Small intestine (tissue), 7 donors: ENCODE data around the gene ZDHHC18. TPM values are rescaled to one million over a fixed set of nuclear protein-coding genes. Genes with fewer than 3 reads are reported as not detected.
"Not testable (repeated sequence)": the region's sequence is repeated elsewhere in the genome, so short reads cannot be mapped to it uniquely, and the experiment has no call there.

Source experiments
- DNase-seq, 2 donors: peaks; one replicate each; pipeline versions ENCODE4 v3.0.0 to v3.0.0-alpha.2; 2013
- FAIRE-seq: peaks from 2 replicates; lab custom pipeline; 2012; peaks lifted over from hg19 to GRCh38; lab: Jason Lieb, UNC
- H3K27ac ChIP-seq, 3 donors: one replicate each; pipeline ENCODE4 v1.5.1; 2013; ENCODE audit warnings: low read length in 2 of 3, mild to moderate bottlenecking in 2 of 3, control low read depth in 1 of 3, inconsistent platforms in 1 of 3, low read depth in 1 of 3, moderate library complexity in 1 of 3
- H3K27me3 ChIP-seq, 3 donors: one replicate each; pipeline ENCODE4 v1.6.1; 2013; ENCODE audit warnings: low read length in 3 of 3, inconsistent platforms in 1 of 3; ENCODE audit not compliant: control insufficient read depth in 3 of 3, insufficient read depth in 3 of 3
- H3K36me3 ChIP-seq, 3 donors: one replicate each; pipeline ENCODE4 v1.6.1; 2013; ENCODE audit warnings: low read length in 3 of 3, inconsistent platforms in 1 of 3, low read depth in 1 of 3, mild to moderate bottlenecking in 1 of 3, moderate library complexity in 1 of 3; ENCODE audit not compliant: control insufficient read depth in 3 of 3, insufficient read depth in 2 of 3
- H3K4me1 ChIP-seq, 3 donors: one replicate each; pipeline ENCODE4 v1.6.1; 2013; ENCODE audit warnings: low read length in 2 of 3, inconsistent platforms in 1 of 3, low read depth in 1 of 3, mild to moderate bottlenecking in 1 of 3, moderate library complexity in 1 of 3; ENCODE audit not compliant: control insufficient read depth in 3 of 3, insufficient read depth in 2 of 3
- H3K4me3 ChIP-seq, 3 donors: one replicate each; pipeline ENCODE4 v1.5.1; 2013; ENCODE audit warnings: low read length in 3 of 3, control low read depth in 1 of 3, inconsistent platforms in 1 of 3, low read depth in 1 of 3, mild to moderate bottlenecking in 1 of 3, moderate library complexity in 1 of 3
- H3K9me3 ChIP-seq, 2 donors: one replicate each; pipeline ENCODE4 v1.6.1; 2013; ENCODE audit warnings: low read depth in 1 of 2, low read length in 1 of 2; ENCODE audit not compliant: control insufficient read depth in 2 of 2, insufficient read depth in 1 of 2
- WGBS, 3 donors: extraction: QIAGEN DNeasy Blood & Tissue Kit; methylation state at CpG; one replicate each; pipeline ENCODE4 v1.1.7; 2013; 5-methylcytosine and 5-hydroxymethylcytosine counted together
- polyA plus RNA-seq, 4 donors: library from polyadenylated mRNA; stranded (reverse) in 3 of 4; unstranded in 1 of 4; fragments of 200-250 nt in 3 of 4; fragments of 120-200 nt in 1 of 4; gene quantifications; one replicate each; pipeline versions ENCODE4 v1.2.1 to v1.2.3, GENCODE V29; 2013
- donor health status: healthy with polysubstance abuse.
- donor health status: control.
- donor health status: control.
- donor health status: Bipolar disorder and iron deficiency.
- donor health status: healthy.

ZDHHC18 gene
- polyA plus RNA-seq, 4 donors, result 7.2 to 15.7 (median 9.2) TPM

GRCh38 chr1:26831546-26832248 lies 5.2 kb downstream of the ZDHHC18 start:
- WGBS, 3 donors, result 51 to 69% (median 54%) methylated on average over 3 of the region's 3 CpGs
- no peaks in the 10 kb centered on the region for H3K9me3 ChIP-seq
- peaks cover 3 to 11% (median 9%) of the 10 kb centered on the region in 3 donors for H3K4me1 ChIP-seq
- peaks cover 8 to 63% (median 12%) of the 10 kb centered on the region in 3 donors for H3K36me3 ChIP-seq
- H3K4me3 ChIP-seq, result no peak overlapping the region
- FAIRE-seq (no peak), DNase-seq (no peak)
- H3K27ac ChIP-seq, result peak overlapping the region in 1 of 3 donors; percentile 12
- no peaks in the 10 kb centered on the region for H3K27me3 ChIP-seq

- FAIRE-seq (no peak), DNase-seq (no peak)
- H3K36me3 ChIP-seq, result peaks cover 8 to 63% (median 12%) of the 10 kb centered on the region in 3 donors
- peaks cover 3 to 9% (median 9%) of the 10 kb centered on the region in 3 donors for H3K4me1 ChIP-seq
- peak overlapping the region in 2 of 3 donors; percentile 12 to 94 for H3K27ac ChIP-seq
- WGBS, 3 donors, result 87 to 91% (median 91%) methylated on average over 16 of the region's 16 CpGs
- H3K9me3 ChIP-seq, result no peaks in the 10 kb centered on the region
- no peaks in the 10 kb centered on the region for H3K27me3 ChIP-seq
- H3K4me3 ChIP-seq, result no peak overlapping the region
Measured at GRCh38 chr1:26832249-26832960, 5.9 kb downstream of the ZDHHC18 start.

GRCh38 chr1:26833432-26834405 lies 7.2 kb downstream of the ZDHHC18 start:
- FAIRE-seq, result no peak
- WGBS, 3 donors, result 71 to 88% (median 71%) methylated on average over 22 to 23 of the region's 23 CpGs
- peak in 1 of 2 donors; percentile 69 for DNase-seq
- Histone ChIP-seq H3K27me3 (no peaks in the 10 kb centered on the region), H3K36me3 (peaks cover 8 to 70% (median 12%) of the 10 kb centered on the region in 3 donors), H3K9me3 (no peaks in the 10 kb centered on the region), H3K4me1 (no peaks in the 10 kb centered on the region), H3K4me3 (no peak overlapping the region), H3K27ac (peak overlapping the region in 2 of 3 donors; percentile 68 to 94)

GRCh38 chr1:26837665-26838064 lies 11.2 kb downstream of the ZDHHC18 start:
- peak overlapping the region in 1 of 3 donors; percentile 32 for H3K27ac ChIP-seq
- not testable (repeated sequence) for H3K9me3 ChIP-seq, DNase-seq, H3K4me1 ChIP-seq, H3K4me3 ChIP-seq, FAIRE-seq, H3K27me3 ChIP-seq
- WGBS, 3 donors, result 92 to 97% (median 96%) methylated on average over 5 of the region's 5 CpGs
- peaks cover 10 to 72% (median 12%) of the 10 kb centered on the region in 3 donors for H3K36me3 ChIP-seq

- H3K4me1 ChIP-seq, result no peaks in the 10 kb centered on the region
- no peaks in the 10 kb centered on the region for H3K27me3 ChIP-seq
- DNase-seq, result no peak
- H3K27ac ChIP-seq, result peak overlapping the region in 1 of 3 donors; percentile 70
- WGBS, 3 donors, result 59 to 82% (median 73%) methylated on average over 8 of the region's 8 CpGs
- no peak overlapping the region for H3K4me3 ChIP-seq
- FAIRE-seq, result no peak
- peaks cover 9 to 73% (median 11%) of the 10 kb centered on the region in 3 donors for H3K36me3 ChIP-seq
- H3K9me3 ChIP-seq, result no peaks in the 10 kb centered on the region
Measured at GRCh38 chr1:26838474-26839338, 12.2 kb downstream of the ZDHHC18 start.

- DNase-seq (no peak), FAIRE-seq (no peak)
- Histone ChIP-seq H3K4me3 (no peak overlapping the region), H3K27ac (peak overlapping the region in 1 of 3 donors; percentile 70), H3K4me1 (no peaks in the 10 kb centered on the region), H3K27me3 (no peaks in the 10 kb centered on the region), H3K36me3 (peaks cover 7 to 69% (median 9%) of the 10 kb centered on the region in 3 donors), H3K9me3 (no peaks in the 10 kb centered on the region)
- WGBS, 3 donors, result 62 to 92% (median 91%) methylated on average over 1 of the region's 1 CpG
Measured at GRCh38 chr1:26839339-26839722, 12.8 kb downstream of the ZDHHC18 start.

- no peaks in the 10 kb centered on the region for H3K4me1 ChIP-seq
- no peaks in the 10 kb centered on the region for H3K27me3 ChIP-seq
- WGBS, 3 donors, result 79 to 89% (median 82%) methylated on average over 6 of the region's 6 CpGs
- no peak for FAIRE-seq
- H3K4me3 ChIP-seq, result no peak overlapping the region
- peaks cover 7 to 65% (median 9%) of the 10 kb centered on the region in 3 donors for H3K36me3 ChIP-seq
- peak overlapping the region in 1 of 3 donors; percentile 70 for H3K27ac ChIP-seq
- H3K9me3 ChIP-seq, result no peaks in the 10 kb centered on the region
- DNase-seq, result no peak
Measured at GRCh38 chr1:26839779-26840178, 13.3 kb downstream of the ZDHHC18 start.
